K562 (cell line): Measurements from ENCODE around the gene PHF10. TPM values are rescaled to one million over a fixed set of nuclear protein-coding genes. Genes with fewer than 3 reads are reported as not detected.

ENCODE experiments used
- ATAC-seq: fragments of 200-7000 bp; cut with Tn5 transposase; 3 replicates; pipeline ENCODE4 v1.9.1; 2020; ENCODE audit warnings: moderate library complexity
- BruUV-seq: library from RNA; stranded (reverse); fragments of 400-500 nt; replicated peaks from 2 replicates; lab custom pipeline; 2021; lab: Mats Ljungman, UMichigan
- CTCF ChIA-PET: fragments of 300-600 bp; formaldehyde crosslinking; extraction: SDS; loops from one replicate; lab custom pipeline; 2021; ENCODE audit warnings: low intra/inter-chr PET ratio; lab: Yijun Ruan, JAX
- POLR2A ChIA-PET: fragments of 300-600, 350-650 bp; sonication (Branson Sonifier 250); formaldehyde crosslinking; extraction: SDS; loops from one replicate; lab custom pipeline; 2021; ENCODE audit warnings: antibody characterized with exemption, inconsistent platforms; lab: Yijun Ruan, JAX
- DNase-seq, 4 experiments: peaks; one replicate each; pipeline versions ENCODE4 v3.0.0 to v3.0.0-alpha.2; 2011 to 2018; ENCODE audit warnings: low spot score in 3 of 4, mixed read lengths in 3 of 4; ENCODE audit errors: extremely low read depth in 1 of 4
- FAIRE-seq: peaks from 2 replicates; lab custom pipeline; 2011; peaks lifted over from hg19 to GRCh38; lab: Jason Lieb, UNC
- H2AFZ ChIP-seq: 2 replicates; pipeline ENCODE4 v1.6.0; 2011; ENCODE audit warnings: low read depth, low read length, control low read depth, inconsistent platforms
- H3K27ac ChIP-seq: fragments of 200-600 bp; 3 replicates; pipeline ENCODE4 v1.8.0; 2011; ENCODE audit warnings: low read depth, mild to moderate bottlenecking, control low read depth, inconsistent platforms, low read length, moderate library complexity, mixed read lengths; ENCODE audit errors: extremely low read depth
- H3K27me3 ChIP-seq, 2 experiments: fragments of 300-600 bp in 1 of 2; 2 replicates in 1 of 2; 3 replicates in 1 of 2; pipeline versions ENCODE4 v1.6.0 to v1.8.0; 2011; ENCODE audit warnings: inconsistent platforms in 2 of 2, low read length in 2 of 2, mild to moderate bottlenecking in 1 of 2, mixed read lengths in 1 of 2, moderate library complexity in 1 of 2; ENCODE audit not compliant: control insufficient read depth in 2 of 2, insufficient read depth in 2 of 2
- H3K36me3 ChIP-seq: fragments of 300-600 bp; 3 replicates; pipeline ENCODE4 v1.8.0; 2011; ENCODE audit warnings: mild to moderate bottlenecking, low read length, inconsistent platforms; ENCODE audit not compliant: control insufficient read depth, insufficient read depth
- H3K4me1 ChIP-seq, 2 experiments: fragments of 200-600 bp in 1 of 2; replicated peaks in 1 of 2; 2 replicates in 1 of 2; 3 replicates in 1 of 2; pipeline versions ENCODE4 v1.5.1 to v1.8.0; 2011; ENCODE audit warnings: inconsistent platforms in 2 of 2, low read length in 2 of 2, mild to moderate bottlenecking in 1 of 2, mixed read lengths in 1 of 2, moderate library complexity in 1 of 2; ENCODE audit not compliant: control insufficient read depth in 2 of 2, insufficient read depth in 2 of 2
- H3K4me2 ChIP-seq: 2 replicates; pipeline ENCODE4 v1.6.1; 2011; ENCODE audit warnings: low read length, control low read depth, inconsistent platforms, mixed read lengths; ENCODE audit not compliant: insufficient read depth
- H3K4me3 ChIP-seq: fragments of 200-600 bp; sonication (generic), shearing (Covaris generic); 2 replicates; pipeline ENCODE4 v1.5.1; 2016; ENCODE audit warnings: control low read depth, inconsistent platforms
- H3K79me2 ChIP-seq: fragments of 200-600 bp; 3 replicates; pipeline ENCODE4 v1.8.0; 2011; ENCODE audit warnings: low read length, inconsistent platforms; ENCODE audit not compliant: control insufficient read depth, insufficient read depth
- H3K9ac ChIP-seq, 2 experiments: 2 replicates each; pipeline versions ENCODE4 v1.6.0 to v1.6.1; 2011; ENCODE audit warnings: low read depth in 2 of 2, low read length in 2 of 2, control low read depth in 1 of 2, inconsistent platforms in 1 of 2, mild to moderate bottlenecking in 1 of 2, mixed read lengths in 1 of 2; ENCODE audit not compliant: insufficient read depth in 1 of 2
- H3K9me1 ChIP-seq: one replicate; pipeline ENCODE4 v1.6.0; 2011; ENCODE audit warnings: inconsistent platforms, mild to moderate bottlenecking, low read length, moderate library complexity; ENCODE audit not compliant: control insufficient read depth, insufficient read depth
- H3K9me3 ChIP-seq: replicated peaks from 2 replicates; pipeline ENCODE4 v1.5.1; 2011; ENCODE audit warnings: low read depth, low read length, inconsistent platforms; ENCODE audit not compliant: control insufficient read depth, insufficient read depth
- H4K20me1 ChIP-seq: replicated peaks from 2 replicates; pipeline ENCODE4 v1.6.1; 2011; ENCODE audit warnings: low read length, inconsistent platforms, mixed read lengths; ENCODE audit not compliant: control insufficient read depth, insufficient read depth
- CAMTA2 ChIP-seq: fragments of 250-450 bp; sonication (Bioruptor Pico); conservative IDR thresholded peaks from 2 replicates; pipeline ENCODE4 v1.5.1; 2022
- CCNT2 ChIP-seq: IDR thresholded peaks from 2 replicates; pipeline ENCODE4 v1.6.1; 2011; ENCODE audit warnings: borderline replicate concordance, low read depth, mild to moderate bottlenecking, moderate library complexity, mixed read lengths, low read length; ENCODE audit not compliant: insufficient read length; ENCODE audit errors: extremely low read depth
- EWSR1 ChIP-seq: fragments of 450-650 bp; IDR thresholded peaks from 2 replicates; pipeline ENCODE4 v1.6.1; 2018; ENCODE audit warnings: borderline replicate concordance, mild to moderate bottlenecking, low read depth, moderate library complexity; ENCODE audit not compliant: partially characterized antibody
- HMG20A ChIP-seq: fragments of 450-650 bp; formaldehyde crosslinking; conservative IDR thresholded peaks from 2 replicates; pipeline ENCODE4 v1.4.0; 2020; ENCODE audit warnings: mild to moderate bottlenecking, mixed read lengths
- MAZ ChIP-seq, 2 experiments: fragments of 450-650 bp in 1 of 2; sonication (generic) in 1 of 2; formaldehyde crosslinking; IDR thresholded peaks in 1 of 2; conservative IDR thresholded peaks in 1 of 2; 2 replicates each; pipeline versions ENCODE4 v1.4.0 to v1.5.0; 2020; ENCODE audit warnings: mild to moderate bottlenecking in 1 of 2, missing genetic modification reagents in 1 of 2
- NBN ChIP-seq: fragments of 450-650 bp; IDR thresholded peaks from 2 replicates; pipeline ENCODE4 v1.6.1; 2016; ENCODE audit warnings: low read depth, mild to moderate bottlenecking
- NCOA2 ChIP-seq, 2 experiments: fragments of 450-650 bp; IDR thresholded peaks; 2 replicates each; pipeline ENCODE4 v1.6.1; 2018; ENCODE audit warnings: mild to moderate bottlenecking in 2 of 2, moderate library complexity in 1 of 2; ENCODE audit not compliant: partially characterized antibody in 2 of 2
- NONO ChIP-seq, 2 experiments: fragments of 200-400 bp in 1 of 2; fragments of 450-650 bp in 1 of 2; formaldehyde crosslinking in 1 of 2; IDR thresholded peaks; 2 replicates each; pipeline ENCODE4 v1.6.1; 2017; ENCODE audit warnings: low read depth in 2 of 2, mild to moderate bottlenecking in 2 of 2, moderate library complexity in 2 of 2, low read length in 1 of 2
- PCBP1 ChIP-seq: fragments of 200-400 bp; formaldehyde crosslinking; IDR thresholded peaks from 2 replicates; pipeline ENCODE4 v1.6.1; 2018; ENCODE audit warnings: mild to moderate bottlenecking, low read depth, low read length; ENCODE audit not compliant: poor library complexity, severe bottlenecking
- POLR2G ChIP-seq: fragments of 200-400 bp; formaldehyde crosslinking; IDR thresholded peaks from 2 replicates; pipeline ENCODE4 v1.6.1; 2017; ENCODE audit warnings: low read depth, mild to moderate bottlenecking, antibody characterized with exemption, low read length, moderate library complexity
- RCOR1 ChIP-seq, 2 experiments: IDR thresholded peaks; 2 replicates each; pipeline ENCODE4 v1.6.1; 2012; ENCODE audit warnings: low read depth in 2 of 2, low read length in 2 of 2, borderline replicate concordance in 1 of 2, improper control_type of control experiment in 1 of 2
- STAG1 ChIP-seq: sonication (generic); formaldehyde crosslinking; IDR thresholded peaks from 2 replicates; pipeline ENCODE4 v1.5.0; 2020; ENCODE audit warnings: missing genetic modification reagents, borderline replicate concordance
- TAF9B ChIP-seq: fragments of 450-650 bp; IDR thresholded peaks from 2 replicates; pipeline ENCODE4 v1.6.1; 2018; ENCODE audit warnings: mild to moderate bottlenecking; ENCODE audit not compliant: partially characterized antibody
- TCF7 ChIP-seq: sonication (generic); IDR thresholded peaks from 2 replicates; pipeline ENCODE4 v1.6.1; 2016; ENCODE audit warnings: antibody characterized with exemption, borderline replicate concordance
- TEAD1 ChIP-seq, 2 experiments: fragments of 450-650 bp in 1 of 2; sonication (generic) in 1 of 2; formaldehyde crosslinking; IDR thresholded peaks; 2 replicates each; pipeline versions ENCODE4 v1.4.0 to v1.8.0; 2020 to 2022; ENCODE audit warnings: mild to moderate bottlenecking in 2 of 2, missing genetic modification reagents in 1 of 2
- ZNF696 ChIP-seq: fragments of 250-450 bp; sonication (Bioruptor Pico); conservative IDR thresholded peaks from 2 replicates; pipeline ENCODE4 v1.4.0; 2020; ENCODE audit warnings: mild to moderate bottlenecking, moderate library complexity
- ZNF766 ChIP-seq: fragments of 200-800 bp; sonication (Bioruptor generic); conservative IDR thresholded peaks from 2 replicates; pipeline ENCODE4 v1.6.1; 2016; ENCODE audit warnings: missing genetic modification characterization, missing compliant biosample characterization
- WGBS: fragments of 100-300 bp; shearing (Covaris generic); methylation state at CpG from one replicate; pipeline ENCODE4 v1.1.6; 2016; ENCODE audit warnings: low coverage, mixed read lengths; ENCODE audit not compliant: insufficient coverage; ENCODE audit errors: missing lambda C conversion rate; 5-methylcytosine and 5-hydroxymethylcytosine counted together
- in situ Hi-C: fragments of 300-500 bp; cut with MboI; formaldehyde crosslinking; loops from 4 replicates; pipeline ENCODE4 v1.15.0; 2018; ENCODE audit warnings: inconsistent platforms, mixed read lengths
- intact Hi-C: fragments of 100-400 bp; cut with micrococcal nuclease; formaldehyde crosslinking; loops from 2 replicates; pipeline ENCODE4 v1.14.2; 2022
- polyA plus RNA-seq, 8 experiments: library from polyadenylated mRNA; depleted of rRNA in 4 of 8; stranded (reverse) in 5 of 8; unstranded in 3 of 8; fragments of >200 nt; fragmentation: Nextera tagmentation in 2 of 8; fragmentation: Illumina TruSeq in 1 of 8; extraction: Ambion mirVana in 2 of 8; extraction: Trizol in 1 of 8; gene quantifications; 2 replicates each; pipeline versions ENCODE4 v1.2.1 to v1.2.3, GENCODE V29; 2011 to 2014; ENCODE audit warnings: inconsistent platforms in 1 of 8, missing spikeins in 1 of 8
- total RNA-seq, 7 experiments: library from RNA; depleted of rRNA in 6 of 7; stranded (reverse); fragments of >200 nt in 6 of 7; fragmentation: Illumina TruSeq in 2 of 7; extraction: Trizol in 2 of 7; gene quantifications; 2 replicates each; pipeline versions ENCODE4 v1.2.1 to v1.2.3, GENCODE V29; 2011 to 2021; ENCODE audit warnings: low replicate concordance in 1 of 7
- TF ChIP-seq, protein P1 (sequence below): sonication (generic); formaldehyde crosslinking; IDR thresholded peaks from 2 replicates; pipeline ENCODE4 v1.8.0; 2022; ENCODE audit warnings: mild to moderate bottlenecking, missing genetic modification reagents
- TF ChIP-seq, protein P2 (sequence below): fragments of 450-650 bp; formaldehyde crosslinking; IDR thresholded peaks from 2 replicates; pipeline ENCODE4 v1.4.0; 2020; ENCODE audit warnings: mild to moderate bottlenecking

Gene PHF10
- total and polyA plus RNA-seq, 9 of the 15 experiments (the other 6 are each of a cell fraction or from before 2014, with no cell fraction given), result 23.9 to 88.9 (median 46.0) TPM

DNA sequence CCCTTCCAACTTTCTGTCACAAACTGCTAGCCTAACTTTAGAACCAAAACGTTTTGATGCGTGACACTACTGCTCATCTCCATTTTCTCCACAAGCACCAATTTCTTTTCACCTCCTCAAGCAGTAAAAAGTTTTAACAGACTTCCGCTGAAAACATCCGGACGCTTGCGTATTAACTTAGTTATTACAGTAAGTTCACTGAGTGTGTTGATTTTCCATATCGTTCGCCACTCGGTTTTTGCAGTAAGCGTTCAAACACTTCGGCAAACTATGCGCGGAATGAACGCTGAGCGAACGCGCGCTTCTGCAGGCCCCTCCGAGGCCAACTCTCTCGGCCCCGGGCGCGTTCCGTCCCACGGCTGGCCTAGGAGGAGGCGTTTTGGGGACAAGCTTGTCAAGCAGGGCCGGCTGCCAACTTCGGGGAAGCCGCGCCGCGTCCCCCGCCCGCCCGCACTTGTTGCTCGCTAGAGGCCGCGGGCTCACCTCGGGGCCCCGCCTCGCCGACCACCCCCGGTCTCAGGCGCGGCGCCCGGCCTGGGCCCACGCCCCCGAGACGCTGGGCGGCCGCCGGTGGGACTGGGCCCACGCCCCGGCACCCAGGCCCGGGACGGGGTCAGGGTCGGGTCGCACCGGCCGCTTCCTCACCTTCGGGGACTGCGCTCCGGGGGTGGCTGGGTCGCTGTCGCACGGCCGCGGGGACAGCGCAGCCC lies 945 bp downstream of the PHF10 start:
- FAIRE-seq (peak; percentile 26), ATAC-seq (peak; percentile 70)
- TF ChIP-seq, protein P1, sequence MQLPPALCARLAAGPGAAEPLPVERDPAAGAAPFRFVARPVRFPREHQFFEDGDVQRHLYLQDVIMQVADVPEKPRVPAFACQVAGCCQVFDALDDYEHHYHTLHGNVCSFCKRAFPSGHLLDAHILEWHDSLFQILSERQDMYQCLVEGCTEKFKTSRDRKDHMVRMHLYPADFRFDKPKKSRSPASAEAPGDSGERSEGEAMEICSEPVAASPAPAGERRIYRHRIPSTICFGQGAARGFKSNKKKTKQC (CRISPR knock-in tag), result 0 out of 2 replicates have a peak, but pooled peaks have one; percentile 35
- TF ChIP-seq NCOA2 (IDR thresholded peaks at IDR 0.05; ENCODE audit: partially characterized antibody in 2 of 2) (no peak), EWSR1 (no peak), NBN (peak; percentile 30; the same call in 1 of the 2 replicates), RCOR1 (IDR thresholded peaks at IDR 0.05; ENCODE audit: borderline replicate concordance in 1 of 2, low read depth in 2 of 2, low read length in 2 of 2) (peak in 1 of 2 experiments; percentile 45; a peak in 1 of 4 replicates), MAZ (CRISPR knock-in tag; conservative IDR thresholded peaks at IDR 0.05 in 1 of 2, IDR thresholded peaks at IDR 0.05 in 1 of 2) (peak in 1 of 2 experiments; percentile 10; a peak in 3 of 4 replicates), STAG1 (CRISPR knock-in tag) (no peak), TCF7 (0 out of 2 replicates have a peak, but pooled peaks have one; percentile 52), POLR2G (0 out of 2 replicates have a peak, but pooled peaks have one; percentile 43), ZNF696 (CRISPR knock-in tag) (no peak), PCBP1 (no peak), ZNF766 (CRISPR knock-in tag) (0 out of 2 replicates have a peak, but pooled peaks have one; percentile 4), CAMTA2 (CRISPR knock-in tag) (no peak), NONO (IDR thresholded peaks at IDR 0.05; ENCODE audit: low read depth in 2 of 2, low read length in 1 of 2) (peak in 1 of 2 experiments; percentile 86; a peak in 2 of 4 replicates), TEAD1 (CRISPR knock-in tag; IDR thresholded peaks at IDR 0.05) (peak in 1 of 2 experiments; percentile 60; a peak in 1 of 4 replicates), HMG20A (CRISPR knock-in tag) (0 out of 2 replicates have a peak, but pooled peaks have one; percentile 35), CCNT2 (peak; percentile 67), TAF9B (no peak)
- TF ChIP-seq, protein P2, sequence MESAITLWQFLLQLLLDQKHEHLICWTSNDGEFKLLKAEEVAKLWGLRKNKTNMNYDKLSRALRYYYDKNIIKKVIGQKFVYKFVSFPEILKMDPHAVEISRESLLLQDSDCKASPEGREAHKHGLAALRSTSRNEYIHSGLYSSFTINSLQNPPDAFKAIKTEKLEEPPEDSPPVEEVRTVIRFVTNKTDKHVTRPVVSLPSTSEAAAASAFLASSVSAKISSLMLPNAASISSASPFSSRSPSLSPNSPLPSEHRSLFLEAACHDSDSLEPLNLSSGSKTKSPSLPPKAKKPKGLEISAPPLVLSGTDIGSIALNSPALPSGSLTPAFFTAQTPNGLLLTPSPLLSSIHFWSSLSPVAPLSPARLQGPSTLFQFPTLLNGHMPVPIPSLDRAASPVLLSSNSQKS (CRISPR knock-in tag), result no peak

More for the DNA sequence above, 945 bp downstream of the PHF10 start:
- under 1% methylated on average over 53 of the region's 70 CpGs for WGBS
- H3K36me3 ChIP-seq, result peaks cover 13% of the 10 kb centered on the region
- BruUV-seq, result no TSS peak
- POLR2A ChIA-PET, result interaction anchor here (0.6 to 7.0 kb wide), 8 partner anchors 8 to 409 kb away, joined by 3 to 46 read pairs (median 6); partner anchors contain the start of genes C6orf120, DYNLT2, ERMARD and WDR27
- H3K27me3 ChIP-seq, result no peaks in the 10 kb centered on the region
- peak overlapping the region; percentile 66 for H2AFZ ChIP-seq
- H3K4me1 ChIP-seq, result peaks cover 25 to 31% of the 10 kb centered on the region in 2 experiments
- H3K9ac ChIP-seq, result peak overlapping the region; percentile 79 to 96
- H3K4me3 ChIP-seq, result peak overlapping the region; percentile 63
- peak; percentile 79 to 86 (median 84) for DNase-seq
- H3K79me2 ChIP-seq, result peaks cover 47% of the 10 kb centered on the region
- intact Hi-C loops, result no loop called here
- CTCF ChIA-PET, result interaction anchor here (1.0 kb wide), 1 partner anchor 28 kb away, joined by 4 read pairs; the partner anchor contains the start of genes DYNLT2 and ERMARD
- peaks cover 6% of the 10 kb centered on the region for H4K20me1 ChIP-seq
- H3K9me1 ChIP-seq, result no peaks in the 10 kb centered on the region
- in situ Hi-C loops, result no loop called here
- H3K4me2 ChIP-seq, result peak overlapping the region; percentile 93
- H3K9me3 ChIP-seq, result no peaks in the 10 kb centered on the region
- peak overlapping the region; percentile 72 for H3K27ac ChIP-seq
